Transverse colon (tissue), 4 donors: ENCODE data around the gene AKIRIN2. TPM values are rescaled to one million over a fixed set of nuclear protein-coding genes. Genes with fewer than 3 reads are reported as not detected.

Source experiments
- DNase-seq: peaks from one replicate; pipeline ENCODE4 v3.0.0-alpha.2; 2019
- H3K27ac ChIP-seq, 4 donors: fragments of 200-600 bp; sonication (generic); 2 replicates each; pipeline ENCODE4 v1.5.1; 2016 to 2018; ENCODE audit warnings: inconsistent platforms in 4 of 4
- H3K27me3 ChIP-seq: fragments of 200-600 bp; sonication (generic); 2 replicates; pipeline ENCODE4 v1.5.1; 2017; ENCODE audit warnings: inconsistent platforms
- H3K36me3 ChIP-seq, 4 donors: fragments of 200-600 bp; sonication (generic); 2 replicates each; pipeline ENCODE4 v1.5.1; 2017 to 2019; ENCODE audit warnings: inconsistent platforms in 4 of 4
- H3K4me1 ChIP-seq, 4 donors: fragments of 200-600 bp; sonication (generic); 2 replicates each; pipeline ENCODE4 v1.5.1; 2017 to 2020; ENCODE audit warnings: inconsistent platforms in 4 of 4
- H3K4me3 ChIP-seq, 4 donors: fragments of 200-600 bp; sonication (generic); 1 replicate in 1 of 4; 2 replicates in 3 of 4; pipeline versions ENCODE4 v1.5.1 to v1.6.1; 2017 to 2019; ENCODE audit warnings: inconsistent platforms in 4 of 4
- H3K9me3 ChIP-seq, 2 donors: fragments of 200-600 bp; sonication (generic); 2 replicates each; pipeline ENCODE4 v1.5.1; 2017 to 2019; ENCODE audit warnings: inconsistent platforms in 2 of 2
- CTCF ChIP-seq, 5 experiments: fragments of 200-600 bp in 3 of 5; fragments of 450-650 bp in 2 of 5; sonication (generic) in 3 of 5; IDR thresholded peaks; 1 replicate in 2 of 5; 2 replicates in 3 of 5; pipeline ENCODE4 v1.5.1; 2016 to 2017; ENCODE audit warnings: antibody characterized with exemption in 5 of 5, inconsistent platforms in 3 of 5, mild to moderate bottlenecking in 2 of 5, moderate library complexity in 1 of 5
- EP300 ChIP-seq: sonication (generic); formaldehyde crosslinking; IDR thresholded peaks from one replicate; pipeline ENCODE4 v1.6.1; 2017; ENCODE audit warnings: antibody characterized with exemption, low read depth
- POLR2A ChIP-seq: fragments of 450-650 bp; IDR thresholded peaks from one replicate; pipeline ENCODE4 v1.6.1; 2016; ENCODE audit warnings: antibody characterized with exemption, mild to moderate bottlenecking, moderate library complexity
- POLR2AphosphoS5 ChIP-seq, 3 donors: sonication (generic); formaldehyde crosslinking; IDR thresholded peaks; one replicate each; pipeline ENCODE4 v1.6.1; 2016; ENCODE audit warnings: antibody characterized with exemption in 3 of 3
- WGBS, 2 donors: methylation state at CpG; one replicate each; pipeline ENCODE4 v1.1.5; 2018; ENCODE audit warnings: low coverage in 1 of 2; 5-methylcytosine and 5-hydroxymethylcytosine counted together
- in situ Hi-C, 4 donors: fragments of 200-750 bp; cut with MboI; loops; one replicate each; pipeline versions ENCODE4 v1.15.0 to v1.15.1; 2017; ENCODE audit warnings: low sequenced_read_pairs in 3 of 4, low pct_ligation_motif_present in 1 of 4, low pct_unique_long_range_greater_than_20kb in 1 of 4
- intact Hi-C: fragments of 100-400 bp; cut with DNase I; formaldehyde crosslinking; loops from one replicate; pipeline ENCODE4 v1.15.1; 2023; ENCODE audit warnings: low total_unique reads
- total RNA-seq, 4 donors: library from RNA; depleted of rRNA; stranded (reverse); fragments of >200 nt; gene quantifications; one replicate each; pipeline ENCODE4 v1.1.0, GENCODE V29; 2016

Gene AKIRIN2
- total RNA-seq: 10 to 100 TPM; 16.3 to 44.9 (median 20.7) TPM

DNA sequence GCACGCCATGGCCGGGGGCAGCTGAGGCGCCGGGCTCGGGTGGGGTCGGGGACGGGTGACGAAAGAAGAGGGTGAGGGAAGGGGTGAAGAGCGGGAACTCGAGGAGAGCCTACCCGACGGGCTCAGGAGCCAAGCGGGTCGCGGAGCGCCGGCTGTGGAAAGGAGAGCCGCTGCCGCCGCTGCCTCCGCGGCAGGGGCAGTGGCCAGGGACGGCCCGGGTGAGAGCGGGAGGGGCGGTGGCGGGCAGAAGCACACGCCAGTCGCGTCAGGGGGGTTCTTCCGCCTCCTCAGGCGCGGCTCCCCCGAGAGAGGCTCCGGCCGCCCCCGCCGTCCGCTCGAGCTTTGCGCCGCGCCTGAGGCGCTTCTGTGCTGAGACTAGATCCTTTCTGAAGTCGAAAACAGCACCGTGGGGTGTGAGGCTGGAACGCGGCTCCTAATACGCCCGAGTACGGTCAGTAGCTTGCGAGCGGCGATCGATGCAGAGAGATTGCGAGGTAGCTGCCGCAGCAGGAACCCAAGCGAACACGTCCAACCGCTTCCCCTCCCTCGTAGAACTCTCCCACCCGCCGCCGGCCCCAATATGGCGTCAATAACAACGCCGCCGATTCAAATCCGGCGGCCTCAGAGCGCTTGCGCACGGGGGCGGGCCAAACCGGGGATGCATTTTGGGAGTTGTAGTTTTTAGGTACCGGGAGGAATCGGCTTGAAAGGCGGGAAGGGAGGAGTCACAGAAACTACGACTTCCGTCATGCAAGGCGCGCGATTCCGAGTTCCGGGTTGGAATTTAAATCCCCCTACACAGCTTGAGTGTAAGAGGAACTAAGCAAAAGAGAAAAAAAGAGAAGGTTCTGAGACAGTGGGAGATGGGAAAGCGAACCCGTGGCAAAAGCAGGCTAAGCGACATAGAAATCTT, at the start of gene AKIRIN2:
Gene AKIRIN2 (minus strand): TSS at position 558 of the 913 bp plus-strand sequence. CDS start 549 bp downstream, at position 9.
- Histone ChIP-seq H3K27ac (peak within 1 kb of the TSS; percentile 97 to 100 (median 98)), H3K36me3 (no peaks in the 10 kb centered on the region), H3K27me3 (no peaks in the 10 kb centered on the region), H3K4me3 (peak within 1 kb of the TSS; percentile 83 to 99 (median 92)), H3K4me1 (peaks cover 8 to 37% (median 21%) of the 10 kb centered on the region in 4 donors), H3K9me3 (no peaks in the 10 kb centered on the region)
- peak; percentile 98 for DNase-seq
- 0% methylated on average over 17 to 69 of the region's 88 CpGs for WGBS, 2 donors
- no peak for TF ChIP-seq CTCF (IDR thresholded peaks at IDR 0.05)
- TF ChIP-seq EP300: no peak
- peak; percentile 97 to 99 (median 99) for TF ChIP-seq POLR2AphosphoS5 (IDR thresholded peaks at IDR 0.05)
- peak; percentile 97 for TF ChIP-seq POLR2A
- intact Hi-C loops (loop anchor here (5.0 kb wide), 1 partner anchor 110 kb away; the partner anchor contains the start of gene ORC3), in situ Hi-C loops (no loop called here)

DNA sequence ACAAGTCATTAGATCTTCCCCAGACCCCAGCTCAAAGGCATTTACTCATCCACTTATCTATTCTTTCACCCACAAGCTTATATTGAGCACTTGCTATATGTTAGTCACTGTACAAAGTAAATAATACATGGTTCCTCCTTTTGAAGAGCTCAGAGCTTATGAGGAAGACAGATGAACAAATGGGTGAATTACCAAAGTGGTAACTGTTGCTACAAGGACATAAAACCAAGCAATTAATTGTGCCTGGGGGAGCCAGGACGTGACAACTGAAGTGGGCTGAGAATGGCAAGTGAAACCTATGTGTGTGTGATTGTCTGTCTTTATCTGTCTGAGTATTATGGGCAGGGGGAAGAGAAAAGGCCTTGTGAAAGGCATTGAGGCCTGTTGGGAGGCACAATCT, 45.6 kb upstream of the AKIRIN2 start:
- intact Hi-C loops: no loop called here
- DNase-seq: no peak
- in situ Hi-C loops: no loop called here
- no peaks in the 10 kb centered on the region for H3K36me3 ChIP-seq
- no peaks in the 10 kb centered on the region for H3K4me1 ChIP-seq
- no peaks in the 10 kb centered on the region for H3K27me3 ChIP-seq
- H3K9me3 ChIP-seq: no peaks in the 10 kb centered on the region
- no peak overlapping the region for H3K4me3 ChIP-seq
- no peak for TF ChIP-seq POLR2AphosphoS5 (IDR thresholded peaks at IDR 0.05)
- TF ChIP-seq POLR2A: no peak
- TF ChIP-seq EP300: no peak
- TF ChIP-seq CTCF (IDR thresholded peaks at IDR 0.05): no peak
- H3K27ac ChIP-seq: no peak overlapping the region
- WGBS, 2 donors: 53% methylated on average over 1 of the region's 1 CpG; no CpG with 5 or more reads in 1 of the 2 donors

DNA sequence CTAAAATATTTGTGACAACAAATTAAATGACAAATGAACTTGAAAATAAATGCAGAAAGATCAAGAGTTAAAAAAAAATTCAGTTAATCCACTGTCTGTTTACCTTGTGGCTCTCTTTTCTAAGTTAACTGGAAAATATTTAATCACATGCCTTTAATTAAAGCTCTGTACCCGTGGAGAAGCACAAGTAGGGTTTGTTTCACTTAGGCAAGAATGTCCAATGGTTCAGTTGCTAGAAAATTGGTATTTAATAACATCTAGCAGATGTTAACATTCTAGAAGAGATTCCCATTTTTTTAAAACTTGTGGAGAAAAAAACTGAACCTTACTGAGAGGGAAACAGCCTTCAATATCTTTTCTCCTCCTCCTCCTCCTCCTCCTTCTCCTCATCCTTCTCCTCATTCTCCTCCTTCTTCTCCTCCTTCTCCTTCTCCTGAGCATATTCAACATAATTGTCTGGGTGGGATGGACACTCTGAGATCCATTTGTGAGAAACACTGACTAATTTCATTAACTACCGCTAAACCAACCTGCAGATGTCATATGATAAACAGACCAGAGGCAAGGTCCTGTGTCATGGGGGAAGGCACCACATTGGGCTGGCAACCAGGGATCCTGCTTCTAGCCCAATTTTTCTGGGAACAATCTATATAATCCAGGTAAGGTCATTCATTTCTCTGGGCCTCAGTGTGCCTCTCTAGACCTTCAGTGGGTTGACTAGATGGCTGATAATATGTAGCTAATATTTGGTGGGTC, 44.1 kb upstream of the AKIRIN2 start:
- H3K27me3 ChIP-seq: no peaks in the 10 kb centered on the region
- TF ChIP-seq CTCF (IDR thresholded peaks at IDR 0.05): no peak
- no peak for TF ChIP-seq POLR2AphosphoS5 (IDR thresholded peaks at IDR 0.05)
- TF ChIP-seq EP300: no peak
- no peak for TF ChIP-seq POLR2A
- no peaks in the 10 kb centered on the region for H3K9me3 ChIP-seq
- H3K4me3 ChIP-seq: no peak overlapping the region
- no peak overlapping the region for H3K27ac ChIP-seq
- WGBS, 2 donors: 51 to 63% methylated on average over 2 of the region's 2 CpGs
- intact Hi-C loops (no loop called here), in situ Hi-C loops (no loop called here)
- H3K36me3 ChIP-seq: no peaks in the 10 kb centered on the region
- DNase-seq: no peak
- H3K4me1 ChIP-seq: no peaks in the 10 kb centered on the region

GRCh38 chr6:87743454-87743853, 41.4 kb upstream of the AKIRIN2 start:
- Histone ChIP-seq H3K27me3 (no peaks in the 10 kb centered on the region), H3K4me3 (no peak overlapping the region), H3K27ac (no peak overlapping the region), H3K9me3 (no peaks in the 10 kb centered on the region), H3K36me3 (no peaks in the 10 kb centered on the region), H3K4me1 (no peaks in the 10 kb centered on the region)
- WGBS, 2 donors: 42 to 81% methylated on average over 2 of the region's 2 CpGs
- in situ Hi-C loops (no loop called here), intact Hi-C loops (no loop called here)
- no peak for TF ChIP-seq EP300
- TF ChIP-seq CTCF (IDR thresholded peaks at IDR 0.05): no peak
- TF ChIP-seq POLR2A: no peak
- TF ChIP-seq POLR2AphosphoS5 (IDR thresholded peaks at IDR 0.05): no peak
- DNase-seq: no peak
